MCF 10A (cell line): ENCODE measurements around the gene DNMT1. TPM values are rescaled to one million over a fixed set of nuclear protein-coding genes. Genes with fewer than 3 reads are reported as not detected.

Experiments used
- BruUV-seq: library from RNA; stranded (reverse); fragments of 400-500 nt; replicated peaks from 2 replicates; lab custom pipeline; 2021; lab: Mats Ljungman, UMichigan
- CTCF ChIA-PET: fragments of 300-600 bp; sonication (Branson Sonifier 250); formaldehyde crosslinking; extraction: SDS; loops from one replicate; lab custom pipeline; 2021; ENCODE audit warnings: antibody characterized with exemption, inconsistent platforms; lab: Yijun Ruan, JAX
- POLR2A ChIA-PET: fragments of 300-600, 350-650 bp; sonication (Branson Sonifier 250); formaldehyde crosslinking; extraction: SDS; loops from one replicate; lab custom pipeline; 2020; ENCODE audit warnings: antibody characterized with exemption, inconsistent platforms; lab: Yijun Ruan, JAX
- DNase-seq: peaks from one replicate; pipeline ENCODE4 v3.0.0-alpha.2; 2018; ENCODE audit not compliant: unreplicated experiment
- H3K27ac Mint-ChIP-seq: one replicate; pipeline ENCODE4 v1.8.0; 2022; ENCODE audit warnings: mild to moderate bottlenecking, low read depth, mixed read lengths; ENCODE audit not compliant: unreplicated experiment
- H3K27me3 Mint-ChIP-seq: one replicate; pipeline ENCODE4 v1.8.0; 2022; ENCODE audit warnings: mixed read lengths; ENCODE audit not compliant: insufficient read depth, unreplicated experiment
- H3K36me3 Mint-ChIP-seq: one replicate; pipeline ENCODE4 v1.8.0; 2022; ENCODE audit warnings: mild to moderate bottlenecking, moderate library complexity, mixed read lengths; ENCODE audit not compliant: insufficient read depth, unreplicated experiment
- H3K4me1 Mint-ChIP-seq: one replicate; pipeline ENCODE4 v1.8.0; 2022; ENCODE audit warnings: mixed read lengths; ENCODE audit not compliant: insufficient read depth, unreplicated experiment
- H3K4me3 Mint-ChIP-seq: one replicate; pipeline ENCODE4 v1.8.0; 2022; ENCODE audit warnings: mild to moderate bottlenecking, moderate library complexity, mixed read lengths; ENCODE audit not compliant: unreplicated experiment
- H3K9me3 Mint-ChIP-seq: one replicate; pipeline ENCODE4 v1.8.0; 2022; ENCODE audit warnings: mixed read lengths; ENCODE audit not compliant: unreplicated experiment
- intact Hi-C: fragments of 100-400 bp; cut with micrococcal nuclease; formaldehyde crosslinking; loops from 2 replicates; pipeline ENCODE4 v1.14.1; 2022
- total RNA-seq: library from RNA; stranded (reverse); gene quantifications from 2 replicates; pipeline ENCODE4 v1.2.3, GENCODE V29; 2022
- TF ChIP-seq, protein P1 (sequence below): fragments of 200-600 bp; IDR thresholded peaks from one replicate; pipeline ENCODE4 v1.8.0; 2022; ENCODE audit warnings: antibody characterized with exemption, mild to moderate bottlenecking; ENCODE audit not compliant: unreplicated experiment

The DNMT1 gene
- total RNA-seq, 1 experiment from 2014 or later: 76.4 TPM

DNA sequence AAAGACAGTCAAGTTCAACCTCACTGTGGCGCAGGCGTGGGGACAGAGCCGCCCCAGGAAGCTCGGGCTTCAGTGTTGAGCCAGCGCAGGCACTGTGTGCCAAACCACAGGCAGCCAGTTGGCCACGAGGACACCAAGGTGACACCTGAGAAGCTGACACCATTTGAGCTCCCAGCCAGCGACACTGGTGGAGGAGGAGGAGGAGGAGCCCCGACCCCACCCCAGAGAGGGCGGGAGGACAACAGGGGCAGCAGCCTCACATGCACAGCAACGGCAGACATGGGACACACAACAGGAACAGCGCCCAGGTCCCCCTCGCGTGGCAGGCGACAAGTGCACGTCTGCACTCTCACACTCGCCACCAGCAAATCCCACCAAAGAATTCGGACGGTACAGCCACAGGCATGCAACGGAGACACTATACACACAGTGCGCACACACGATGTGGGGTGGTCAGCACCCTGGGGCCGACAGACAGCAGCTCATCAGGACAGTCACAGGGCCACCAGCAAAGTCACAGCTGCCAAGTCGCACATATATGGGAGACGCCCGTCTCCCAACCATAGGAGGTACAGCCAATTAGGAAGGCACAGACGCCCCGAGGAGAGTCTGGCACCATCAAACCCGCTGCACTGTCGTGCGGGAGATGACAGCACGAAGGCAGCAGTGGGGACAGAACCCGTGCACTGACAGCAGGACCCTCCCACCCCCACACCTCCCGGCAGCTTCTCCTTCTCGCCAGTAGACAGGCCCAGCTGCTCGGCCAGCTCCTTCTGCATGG, 78.5 kb downstream of the DNMT1 start:
- Mint-ChIP-seq H3K4me1 (peaks cover 16% of the 10 kb centered on the region), H3K4me3 (no peak overlapping the region), H3K36me3 (peaks cover 76% of the 10 kb centered on the region), H3K27me3 (no peaks in the 10 kb centered on the region), H3K27ac (no peak overlapping the region), H3K9me3 (no peaks in the 10 kb centered on the region)
- ChIA-PET POLR2A (interaction anchor here (1.3 to 2.8 kb wide), 3 partner anchors 9 to 135 kb away, joined by 3 to 24 read pairs (median 7); partner anchors contain the start of genes MRPL4 and PPAN), CTCF (interaction anchor here (1.4 to 1.8 kb wide), 2 partner anchors 9 to 20 kb away, joined by 3 to 4 read pairs; no protein-coding TSS in a partner anchor)
- TF ChIP-seq, protein P1, sequence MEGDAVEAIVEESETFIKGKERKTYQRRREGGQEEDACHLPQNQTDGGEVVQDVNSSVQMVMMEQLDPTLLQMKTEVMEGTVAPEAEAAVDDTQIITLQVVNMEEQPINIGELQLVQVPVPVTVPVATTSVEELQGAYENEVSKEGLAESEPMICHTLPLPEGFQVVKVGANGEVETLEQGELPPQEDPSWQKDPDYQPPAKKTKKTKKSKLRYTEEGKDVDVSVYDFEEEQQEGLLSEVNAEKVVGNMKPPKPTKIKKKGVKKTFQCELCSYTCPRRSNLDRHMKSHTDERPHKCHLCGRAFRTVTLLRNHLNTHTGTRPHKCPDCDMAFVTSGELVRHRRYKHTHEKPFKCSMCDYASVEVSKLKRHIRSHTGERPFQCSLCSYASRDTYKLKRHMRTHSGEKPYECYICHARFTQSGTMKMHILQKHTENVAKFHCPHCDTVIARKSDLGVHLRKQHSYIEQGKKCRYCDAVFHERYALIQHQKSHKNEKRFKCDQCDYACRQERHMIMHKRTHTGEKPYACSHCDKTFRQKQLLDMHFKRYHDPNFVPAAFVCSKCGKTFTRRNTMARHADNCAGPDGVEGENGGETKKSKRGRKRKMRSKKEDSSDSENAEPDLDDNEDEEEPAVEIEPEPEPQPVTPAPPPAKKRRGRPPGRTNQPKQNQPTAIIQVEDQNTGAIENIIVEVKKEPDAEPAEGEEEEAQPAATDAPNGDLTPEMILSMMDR: no peak
- DNase-seq: peak; percentile 16
- intact Hi-C loops: no loop called here
- no TSS peak for BruUV-seq

GRCh38 chr19:10115392-10116084, 79.2 kb downstream of the DNMT1 start:
- ChIA-PET POLR2A (interaction anchor here (1.3 to 2.9 kb wide), 4 partner anchors 9 to 136 kb away, joined by 3 to 24 read pairs (median 10); partner anchors contain the start of genes MRPL4 and PPAN), CTCF (interaction anchor here (1.8 kb wide), 1 partner anchor 19 kb away, joined by 4 read pairs; no protein-coding TSS in a partner anchor)
- H3K4me3 Mint-ChIP-seq: no peak overlapping the region
- intact Hi-C loops: no loop called here
- H3K9me3 Mint-ChIP-seq: no peaks in the 10 kb centered on the region
- peaks cover 10% of the 10 kb centered on the region for H3K4me1 Mint-ChIP-seq
- BruUV-seq: no TSS peak
- peak; percentile 27 for DNase-seq
- H3K36me3 Mint-ChIP-seq: peaks cover 83% of the 10 kb centered on the region
- H3K27me3 Mint-ChIP-seq: no peaks in the 10 kb centered on the region
- TF ChIP-seq, protein P1: no peak
- H3K27ac Mint-ChIP-seq: no peak overlapping the region

- Mint-ChIP-seq H3K27ac (peak overlapping the region; percentile 25), H3K9me3 (no peaks in the 10 kb centered on the region), H3K4me1 (peaks cover 10% of the 10 kb centered on the region), H3K4me3 (no peak overlapping the region), H3K36me3 (peaks cover 90% of the 10 kb centered on the region), H3K27me3 (no peaks in the 10 kb centered on the region)
- POLR2A ChIA-PET: interaction anchor here (1.3 to 2.9 kb wide), 6 partner anchors 8 to 137 kb away, joined by 3 to 24 read pairs (median 7); partner anchors contain the start of genes ANGPTL6, MRPL4 and PPAN
- peak; percentile 42 for DNase-seq
- CTCF ChIA-PET: interaction anchor here (0.6 to 0.8 kb wide), 2 partner anchors 15 to 267 kb away, joined by 3 read pairs; no protein-coding TSS in a partner anchor
- TF ChIP-seq, protein P1: no peak
- no TSS peak for BruUV-seq
- intact Hi-C loops: loop anchor here (5.0 kb wide), 1 partner anchor 183 kb away; no protein-coding TSS in a partner anchor
Observed at GRCh38 chr19:10114651-10115391, 79.9 kb downstream of the DNMT1 start.
